ENCODE measurements around the gene ZNF232. TPM values are rescaled to one million over a fixed set of nuclear protein-coding genes. Genes with fewer than 3 reads are reported as not detected.
"Not testable (repeated sequence)": the region's sequence is repeated elsewhere in the genome, so short reads cannot be mapped to it uniquely, and the experiment has no call there.

ZNF232 gene
- total and polyA plus RNA-seq, 2 of the 13 experiments (the other 11 are each of a cell fraction or from before 2014, with no cell fraction given): 7.8 to 28.7 TPM

DNA sequence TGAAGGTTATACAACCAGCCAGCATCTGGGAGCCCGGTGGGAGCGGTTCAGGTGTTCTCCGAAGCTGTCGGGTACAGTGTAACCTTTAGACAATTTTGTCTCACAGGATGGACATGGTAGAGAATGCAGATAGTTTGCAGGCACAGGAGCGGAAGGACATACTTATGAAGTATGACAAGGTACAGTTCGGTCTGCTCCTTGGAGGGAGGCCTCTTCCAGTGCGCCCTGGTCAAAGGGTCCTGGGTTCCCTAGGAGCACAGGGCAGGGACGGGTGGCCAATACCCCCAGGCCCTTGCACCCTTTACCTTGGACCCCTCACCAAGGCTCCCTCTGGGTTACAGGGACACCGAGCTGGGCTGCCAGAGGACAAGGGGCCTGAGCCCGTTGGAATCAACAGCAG is 18.6 kb upstream of the ZNF232 start:
- H4K20me1 ChIP-seq (ENCODE audit: insufficient read depth, low read length); BruUV-seq (replicated peaks); H3K9ac ChIP-seq (ENCODE audit: insufficient read depth, low read depth, low read length); DNase-seq (ENCODE audit: low spot score); ATAC-seq; H3K36me3 ChIP-seq (replicated peaks in 1 of 2; ENCODE audit: control insufficient read depth in 1 of 2, insufficient read depth in 2 of 2, low read length in 2 of 2); H3K27ac ChIP-seq (ENCODE audit: extremely low read length, insufficient read depth, low read length); in situ Hi-C loops (cut with HindIII; ENCODE audit: extremely low pct_ligation_motif_present, low pct_unique_long_range_greater_than_20kb); H3K4me1 ChIP-seq (ENCODE audit: insufficient read depth, low read length); H3K9me3 ChIP-seq (ENCODE audit: low read length); CTCF ChIA-PET (ENCODE audit: low intra/inter-chr PET ratio, low total read pairs); POLR2A ChIA-PET; FAIRE-seq; H3K4me3 ChIP-seq (replicated peaks in 1 of 3; ENCODE audit: insufficient read depth in 1 of 3, low read depth in 2 of 3, low read length in 3 of 3); H3K79me2 ChIP-seq (ENCODE audit: insufficient read depth, low read length); H2AFZ ChIP-seq (ENCODE audit: low read length); H3K4me2 ChIP-seq (ENCODE audit: low read depth, low read length); intact Hi-C loops (cut with micrococcal nuclease; ENCODE audit: unreplicated experiment): not testable (repeated sequence)
- 65% methylated on average over 8 of the region's 10 CpGs for WGBS (ENCODE audit: low lambda C conversion rate)
- H3K27me3 ChIP-seq (ENCODE audit: control insufficient read depth in 1 of 2, insufficient read depth in 2 of 2, low read length in 2 of 2): peaks cover 2 to 19% of the 10 kb centered on the region in 2 experiments; a peak in 4 of 5 replicates

GRCh38 chr17:5129770-5130169 is 18.1 kb upstream of the ZNF232 start:
- H3K27me3 ChIP-seq (ENCODE audit: control insufficient read depth in 1 of 2, insufficient read depth in 2 of 2, low read length in 2 of 2): peaks cover 2 to 19% of the 10 kb centered on the region in 2 experiments; a peak in 4 of 5 replicates
- H3K9ac ChIP-seq (ENCODE audit: insufficient read depth, low read depth, low read length); BruUV-seq (replicated peaks); DNase-seq (ENCODE audit: low spot score); H2AFZ ChIP-seq (ENCODE audit: low read length); FAIRE-seq; H3K79me2 ChIP-seq (ENCODE audit: insufficient read depth, low read length); CTCF ChIA-PET (ENCODE audit: low intra/inter-chr PET ratio, low total read pairs); H3K9me3 ChIP-seq (ENCODE audit: low read length); H3K4me2 ChIP-seq (ENCODE audit: low read depth, low read length); in situ Hi-C loops (cut with HindIII; ENCODE audit: extremely low pct_ligation_motif_present, low pct_unique_long_range_greater_than_20kb); H3K27ac ChIP-seq (ENCODE audit: extremely low read length, insufficient read depth, low read length); H3K36me3 ChIP-seq (replicated peaks in 1 of 2; ENCODE audit: control insufficient read depth in 1 of 2, insufficient read depth in 2 of 2, low read length in 2 of 2); H3K4me1 ChIP-seq (ENCODE audit: insufficient read depth, low read length); POLR2A ChIA-PET; ATAC-seq; H3K4me3 ChIP-seq (replicated peaks in 1 of 3; ENCODE audit: insufficient read depth in 1 of 3, low read depth in 2 of 3, low read length in 3 of 3); intact Hi-C loops (cut with micrococcal nuclease; ENCODE audit: unreplicated experiment); H4K20me1 ChIP-seq (ENCODE audit: insufficient read depth, low read length): not testable (repeated sequence)
- WGBS (ENCODE audit: low lambda C conversion rate): 65% methylated on average over 3 of the region's 8 CpGs

DNA sequence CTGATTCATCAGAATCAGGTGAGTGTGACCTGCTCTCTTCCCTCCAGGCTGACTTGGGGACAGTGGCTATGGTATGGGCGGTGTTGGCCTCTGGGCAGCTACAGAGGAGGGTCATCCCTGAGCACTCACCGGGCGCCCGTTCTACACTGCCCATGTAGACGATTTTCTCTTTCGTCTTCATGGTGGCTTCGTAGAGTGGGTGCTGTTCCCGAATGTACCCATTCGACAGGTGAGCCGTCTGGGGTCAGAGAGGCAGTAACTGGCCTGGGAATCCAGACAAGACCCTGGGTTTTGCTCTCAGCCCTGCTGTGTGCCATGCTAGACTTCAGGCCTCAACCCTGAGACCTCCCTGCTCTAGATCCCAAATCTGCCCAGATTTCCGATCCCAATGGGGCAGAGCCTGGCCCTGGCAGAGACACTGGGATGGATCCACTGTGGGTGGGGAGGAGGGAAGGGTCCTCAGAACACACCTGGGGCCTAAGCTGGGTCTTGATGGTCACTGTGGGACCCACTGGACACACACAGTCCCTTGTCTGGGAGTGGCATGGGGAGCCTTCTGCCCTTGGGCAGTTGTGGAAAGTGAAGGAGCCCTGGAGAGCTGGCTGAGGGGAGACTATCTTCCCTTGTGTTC is 17.3 kb upstream of the ZNF232 start:
- WGBS (ENCODE audit: low lambda C conversion rate): 36% methylated on average over 5 of the region's 11 CpGs
- no peak for FAIRE-seq
- CTCF ChIA-PET (ENCODE audit: low intra/inter-chr PET ratio, low total read pairs): no interaction called here
- no peak for TF ChIP-seq POLR2AphosphoS2 (IDR thresholded peaks at IDR 0.05; ENCODE audit: low read depth, low read length)
- TF ChIP-seq TFE3 (CRISPR knock-in tag; IDR thresholded peaks at IDR 0.05): no peak
- TF ChIP-seq MTF2 (CRISPR knock-in tag; IDR thresholded peaks at IDR 0.05; ENCODE audit: borderline replicate concordance): no peak
- TF ChIP-seq, protein P1, sequence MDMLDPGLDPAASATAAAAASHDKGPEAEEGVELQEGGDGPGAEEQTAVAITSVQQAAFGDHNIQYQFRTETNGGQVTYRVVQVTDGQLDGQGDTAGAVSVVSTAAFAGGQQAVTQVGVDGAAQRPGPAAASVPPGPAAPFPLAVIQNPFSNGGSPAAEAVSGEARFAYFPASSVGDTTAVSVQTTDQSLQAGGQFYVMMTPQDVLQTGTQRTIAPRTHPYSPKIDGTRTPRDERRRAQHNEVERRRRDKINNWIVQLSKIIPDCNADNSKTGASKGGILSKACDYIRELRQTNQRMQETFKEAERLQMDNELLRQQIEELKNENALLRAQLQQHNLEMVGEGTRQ (IDR thresholded peaks at IDR 0.05; ENCODE audit: low read depth, low read length): no peak
- TF ChIP-seq, protein P1 (CRISPR knock-in tag; IDR thresholded peaks at IDR 0.05; ENCODE audit: borderline replicate concordance): no peak
- no peak for TF ChIP-seq AHR (CRISPR knock-in tag; IDR thresholded peaks at IDR 0.05)
- no peak for TF ChIP-seq ZBTB7A (CRISPR knock-in tag; IDR thresholded peaks at IDR 0.05)
- TF ChIP-seq ZNF253 (CRISPR knock-in tag; IDR thresholded peaks at IDR 0.05; ENCODE audit: borderline replicate concordance): no peak

More for the DNA sequence above, 17.3 kb upstream of the ZNF232 start:
- intact Hi-C loops (cut with micrococcal nuclease; ENCODE audit: unreplicated experiment): no loop called here
- Histone ChIP-seq H3K36me3 (replicated peaks in 1 of 2; ENCODE audit: control insufficient read depth in 1 of 2, insufficient read depth in 2 of 2, low read length in 2 of 2) (no peaks in the 10 kb centered on the region), H3K4me3 (replicated peaks in 1 of 3; ENCODE audit: insufficient read depth in 1 of 3, low read depth in 2 of 3, low read length in 3 of 3) (no peak overlapping the region), H4K20me1 (ENCODE audit: insufficient read depth, low read length) (no peaks in the 10 kb centered on the region), H2AFZ (ENCODE audit: low read length) (no peak overlapping the region), H3K4me2 (ENCODE audit: low read depth, low read length) (no peak overlapping the region), H3K9ac (ENCODE audit: insufficient read depth, low read depth, low read length) (no peak overlapping the region), H3K79me2 (ENCODE audit: insufficient read depth, low read length) (no peaks in the 10 kb centered on the region), H3K27me3 (ENCODE audit: control insufficient read depth in 1 of 2, insufficient read depth in 2 of 2, low read length in 2 of 2) (peaks cover 0 to 15% of the 10 kb centered on the region in 2 experiments; a peak in 3 of 5 replicates), H3K4me1 (ENCODE audit: insufficient read depth, low read length) (no peaks in the 10 kb centered on the region), H3K9me3 (ENCODE audit: low read length) (no peaks in the 10 kb centered on the region), H3K27ac (ENCODE audit: extremely low read length, insufficient read depth, low read length) (no peak overlapping the region)
- ATAC-seq: no peak
- no peak for DNase-seq (ENCODE audit: low spot score)
- POLR2A ChIA-PET: no interaction called here
- in situ Hi-C loops (cut with HindIII; ENCODE audit: extremely low pct_ligation_motif_present, low pct_unique_long_range_greater_than_20kb): no loop called here
- BruUV-seq (replicated peaks): no TSS peak
